HEK293T (cell line): ENCODE data around the gene C2.
A peak's percentile ranks its signal among the peaks of the same experiment; 100 is the strongest.

Source experiments
- CTCF ChIA-PET: fragments of 350-600 bp; formaldehyde crosslinking; extraction: SDS; loops from one replicate; lab custom pipeline; 2021; ENCODE audit warnings: antibody characterized with exemption, inconsistent platforms; lab: Yijun Ruan, JAX
- POLR2A ChIA-PET: fragments of 350-600 bp; formaldehyde crosslinking; extraction: SDS; loops from one replicate; lab custom pipeline; 2020; ENCODE audit warnings: antibody characterized with exemption, inconsistent platforms; lab: Yijun Ruan, JAX
- DNase-seq: peaks from one replicate; pipeline ENCODE4 v3.0.0; 2012; ENCODE audit warnings: mixed read lengths; ENCODE audit errors: extremely low spot score
- ARNT ChIP-seq: fragments of 450-650 bp; IDR thresholded peaks from 2 replicates; pipeline ENCODE4 v1.6.1; 2017; ENCODE audit warnings: mild to moderate bottlenecking
- BHLHE40 ChIP-seq: fragments of 450-650 bp; IDR thresholded peaks from 2 replicates; pipeline ENCODE4 v1.6.1; 2016; ENCODE audit warnings: mild to moderate bottlenecking, moderate library complexity, borderline replicate concordance
- CTBP1 ChIP-seq: fragments of 450-650 bp; IDR thresholded peaks from 2 replicates; pipeline ENCODE4 v1.6.1; 2016; ENCODE audit warnings: borderline replicate concordance
- ELF4 ChIP-seq: fragments of 450-650 bp; IDR thresholded peaks from 2 replicates; pipeline ENCODE4 v1.6.1; 2017; ENCODE audit warnings: antibody characterized with exemption
- FOXA1 ChIP-seq: fragments of 450-650 bp; IDR thresholded peaks from 2 replicates; pipeline ENCODE4 v1.6.1; 2016; ENCODE audit warnings: mild to moderate bottlenecking
- FOXK2 ChIP-seq: fragments of 450-650 bp; IDR thresholded peaks from 2 replicates; pipeline ENCODE4 v1.6.1; 2016; ENCODE audit warnings: mild to moderate bottlenecking
- FOXM1 ChIP-seq: fragments of 450-650 bp; IDR thresholded peaks from 2 replicates; pipeline ENCODE4 v1.6.1; 2017; ENCODE audit warnings: mild to moderate bottlenecking, borderline replicate concordance
- HDGF ChIP-seq: fragments of 450-650 bp; IDR thresholded peaks from 2 replicates; pipeline ENCODE4 v1.6.1; 2017; ENCODE audit warnings: antibody characterized with exemption, borderline replicate concordance
- L3MBTL2 ChIP-seq: fragments of 450-650 bp; conservative IDR thresholded peaks from 2 replicates; pipeline ENCODE4 v1.6.1; 2016; ENCODE audit warnings: mild to moderate bottlenecking
- LEF1 ChIP-seq: fragments of 450-650 bp; IDR thresholded peaks from 2 replicates; pipeline ENCODE4 v1.6.1; 2017; ENCODE audit warnings: mild to moderate bottlenecking, borderline replicate concordance
- NFRKB ChIP-seq: fragments of 450-650 bp; IDR thresholded peaks from 2 replicates; pipeline ENCODE4 v1.6.1; 2016; ENCODE audit warnings: mild to moderate bottlenecking, moderate library complexity
- SP1 ChIP-seq: fragments of 450-650 bp; IDR thresholded peaks from 2 replicates; pipeline ENCODE4 v1.6.1; 2017
- SUZ12 ChIP-seq: fragments of 450-650 bp; IDR thresholded peaks from 2 replicates; pipeline ENCODE4 v1.6.1; 2016; ENCODE audit warnings: mild to moderate bottlenecking
- TARDBP ChIP-seq: fragments of 450-650 bp; IDR thresholded peaks from 2 replicates; pipeline ENCODE4 v1.6.1; 2016
- ZNF384 ChIP-seq: fragments of 450-650 bp; IDR thresholded peaks from 2 replicates; pipeline ENCODE4 v1.6.1; 2016
- TF ChIP-seq, protein P1 (sequence below): fragments of 450-650 bp; IDR thresholded peaks from 2 replicates; pipeline ENCODE4 v1.6.1; 2016

The C2 gene

GRCh38 chr6:31954511-31954910 is 27.0 kb downstream of the C2 start:
- DNase-seq: no peak
- POLR2A ChIA-PET: interaction anchor here (0.9 kb wide), 1 partner anchor 18 kb away, joined by 3 read pairs; the partner anchor contains the start of gene DXO
- TF ChIP-seq SUZ12 (no peak), TARDBP (no peak), NFRKB (no peak), FOXK2 (no peak), ARNT (no peak), SP1 (no peak), HDGF (no peak), FOXA1 (no peak), FOXM1 (no peak), L3MBTL2 (no peak), LEF1 (no peak), ELF4 (no peak)
- TF ChIP-seq, protein P1, sequence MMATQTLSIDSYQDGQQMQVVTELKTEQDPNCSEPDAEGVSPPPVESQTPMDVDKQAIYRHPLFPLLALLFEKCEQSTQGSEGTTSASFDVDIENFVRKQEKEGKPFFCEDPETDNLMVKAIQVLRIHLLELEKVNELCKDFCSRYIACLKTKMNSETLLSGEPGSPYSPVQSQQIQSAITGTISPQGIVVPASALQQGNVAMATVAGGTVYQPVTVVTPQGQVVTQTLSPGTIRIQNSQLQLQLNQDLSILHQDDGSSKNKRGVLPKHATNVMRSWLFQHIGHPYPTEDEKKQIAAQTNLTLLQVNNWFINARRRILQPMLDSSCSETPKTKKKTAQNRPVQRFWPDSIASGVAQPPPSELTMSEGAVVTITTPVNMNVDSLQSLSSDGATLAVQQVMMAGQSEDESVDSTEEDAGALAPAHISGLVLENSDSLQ: no peak
- CTCF ChIA-PET: no interaction called here

DNA sequence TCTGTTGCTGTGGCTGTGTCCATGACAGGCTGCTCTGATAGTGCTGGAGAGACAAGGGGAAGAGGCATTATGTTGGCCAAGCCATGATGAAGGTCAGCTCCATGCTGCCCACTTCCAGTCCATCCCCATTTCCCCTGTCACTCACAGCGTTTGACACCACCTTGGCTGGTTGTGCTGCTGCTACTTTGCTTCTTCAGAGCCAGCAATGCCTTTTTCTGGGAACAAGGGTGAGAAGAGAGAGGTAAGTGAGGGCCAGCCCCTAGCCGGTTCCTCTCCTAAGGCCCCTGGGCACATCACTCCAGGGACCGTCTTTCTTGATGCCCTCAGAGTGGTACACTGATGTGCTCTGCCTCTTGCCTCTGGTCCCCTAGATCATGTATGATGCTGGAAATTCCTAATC is 29.3 kb downstream of the C2 start:
- ChIA-PET CTCF (no interaction called here), POLR2A (interaction anchor here (8.0 kb wide), 1 partner anchor 15 kb away, joined by 84 read pairs; the partner anchor contains the start of gene DXO)
- DNase-seq: no peak
- TF ChIP-seq FOXM1 (no peak), FOXA1 (no peak), NFRKB (no peak), LEF1 (no peak), SP1 (no peak), L3MBTL2 (no peak), FOXK2 (no peak), ZNF384 (no peak), ARNT (no peak), CTBP1 (no peak), ELF4 (no peak), BHLHE40 (no peak), SUZ12 (no peak), TARDBP (no peak), HDGF (no peak)
- TF ChIP-seq, protein P1: no peak

DNA sequence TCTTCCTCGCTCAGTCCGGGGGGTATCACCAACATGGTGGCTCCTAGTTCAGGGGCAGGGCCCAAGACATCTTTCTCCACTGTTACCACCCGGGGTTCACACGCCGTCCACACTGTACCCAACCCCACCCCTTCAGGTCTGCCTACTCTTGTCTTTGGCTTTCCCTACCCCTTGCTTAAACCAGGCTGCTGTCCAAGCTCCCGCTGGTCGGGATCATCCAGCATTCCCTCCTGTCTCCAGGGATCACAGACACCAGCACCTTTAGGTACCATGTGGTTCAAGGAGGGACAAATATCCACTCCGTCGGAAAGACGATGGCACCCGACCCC is 30.9 kb downstream of the C2 start:
- no peak for DNase-seq

DNA sequence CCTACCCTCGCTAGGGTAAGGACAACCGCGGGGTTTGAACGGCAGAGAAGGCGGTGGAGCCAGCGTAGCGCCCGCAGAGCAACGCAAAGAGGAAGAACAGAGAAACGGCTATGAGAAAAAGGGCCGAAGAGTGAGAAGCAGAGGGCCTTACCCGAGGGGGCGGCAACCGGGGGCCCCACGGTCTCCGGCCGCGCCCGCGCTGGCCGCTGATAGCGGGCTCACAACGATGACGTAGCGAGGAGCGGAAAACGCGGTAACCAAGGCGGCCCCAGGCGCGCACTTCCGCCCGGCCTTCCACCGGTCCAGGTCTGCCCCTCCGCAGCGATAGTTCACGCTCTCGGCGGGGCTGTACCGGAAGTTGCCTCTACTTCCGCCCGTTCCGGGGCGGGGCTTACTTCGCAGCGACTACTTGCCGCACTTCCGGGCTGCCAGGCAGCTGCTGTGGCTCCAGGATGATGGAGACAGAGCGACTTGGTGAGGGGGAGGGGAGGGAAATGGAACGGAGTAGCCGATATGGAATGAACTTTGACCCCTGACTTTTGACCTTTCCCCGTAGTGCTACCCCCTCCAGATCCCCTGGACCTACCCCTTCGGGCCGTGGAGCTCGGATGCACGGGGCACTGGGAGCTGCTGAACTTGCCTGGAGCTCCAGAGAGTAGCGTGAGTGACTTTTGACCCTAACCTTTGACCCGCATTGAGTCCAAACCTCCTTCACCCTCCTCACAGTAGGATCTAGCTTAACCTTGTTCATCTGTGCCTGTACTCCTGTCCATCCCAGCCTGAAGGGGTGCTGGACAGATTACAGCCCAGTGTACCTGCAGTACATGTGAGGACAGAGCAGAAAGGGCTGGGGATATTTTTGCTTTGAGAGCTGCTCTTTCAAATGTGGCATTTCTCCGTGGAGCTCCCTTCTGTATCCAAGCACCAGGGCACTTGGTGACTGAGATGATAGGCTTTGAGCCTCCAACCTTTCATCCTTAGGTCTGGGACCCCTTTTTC is 31.5 kb downstream of the C2 start, which contains the start of the genes NELFE and SKIC2:
Gene NELFE, minus strand, starts transcription at position 231 of the 999 bp plus-strand sequence. CDS start 525 bp downstream, outside the sequence.
Gene SKIC2, plus strand, starts transcription at position 435 of the 999 bp plus-strand sequence. Its CDS starts 18 bp downstream, at position 453.
- ChIA-PET CTCF (interaction anchor here (1.0 to 1.2 kb wide), 2 partner anchors 11 to 17 kb away, joined by 3 read pairs; no protein-coding TSS in a partner anchor), POLR2A (interaction anchor here (0.8 to 8.0 kb wide), 8 partner anchors 8 to 153 kb away, joined by 3 to 84 read pairs (median 3); partner anchors contain the start of genes DXO, LSM2 and ZBTB12)
- peak; percentile 100 for DNase-seq
- TF ChIP-seq FOXM1 (no peak; the same call in 1 of the 2 replicates), CTBP1 (0 out of 2 replicates have a peak, but pooled peaks have one; percentile 36), TARDBP (no peak), ELF4 (peak; percentile 99)
- TF ChIP-seq, protein P1: peak; percentile 66; the same call in 1 of the 2 replicates

More for the DNA sequence above, 30.9 kb downstream of the C2 start:
- CTCF ChIA-PET: interaction anchor here (1.0 kb wide), 1 partner anchor 16 kb away, joined by 3 read pairs; no protein-coding TSS in a partner anchor
- no peak for TF ChIP-seq BHLHE40
- TF ChIP-seq L3MBTL2: no peak; the same call in 1 of the 2 replicates
- TF ChIP-seq FOXM1: no peak
- no peak for TF ChIP-seq FOXK2
- TF ChIP-seq FOXA1: no peak
- TF ChIP-seq, protein P1: no peak
- no peak for TF ChIP-seq NFRKB
- TF ChIP-seq SP1: no peak
- TF ChIP-seq ARNT: no peak
- no peak for TF ChIP-seq CTBP1
- TF ChIP-seq TARDBP: no peak
- POLR2A ChIA-PET: interaction anchor here (0.6 to 8.0 kb wide), 7 partner anchors 9 to 60 kb away, joined by 3 to 84 read pairs (median 3); partner anchors contain the start of genes DXO and ZBTB12

- no peak for DNase-seq
- ChIA-PET CTCF (no interaction called here), POLR2A (interaction anchor here (8.0 kb wide), 1 partner anchor 10 kb away, joined by 84 read pairs; the partner anchor contains the start of gene DXO)
- no peak for TF ChIP-seq ARNT
- no peak for TF ChIP-seq ELF4
- TF ChIP-seq FOXM1: no peak
- TF ChIP-seq HDGF: no peak
- TF ChIP-seq SUZ12: no peak
- no peak for TF ChIP-seq BHLHE40
- no peak for TF ChIP-seq FOXK2
- TF ChIP-seq TARDBP: no peak
- TF ChIP-seq L3MBTL2: no peak
- TF ChIP-seq CTBP1: no peak
- TF ChIP-seq SP1: no peak
- TF ChIP-seq LEF1: no peak
- TF ChIP-seq, protein P1: no peak
- no peak for TF ChIP-seq ZNF384
- TF ChIP-seq NFRKB: no peak
- TF ChIP-seq FOXA1: no peak
Observed at GRCh38 chr6:31961616-31962015, 34.1 kb downstream of the C2 start.
